ENCODE results near the gene MYH3. TPM values are rescaled to one million over a fixed set of nuclear protein-coding genes. Genes with fewer than 3 reads are reported as not detected.

MYH3 gene
- total RNA-seq, 1 donor from 2014 or later = 2.8 TPM

GRCh38 chr17:10608244-10608643 lies 48.9 kb downstream of the MYH3 start:
- Histone ChIP-seq H3K4me1 (peaks cover 2% of the 10 kb centered on the region), H3K27ac (no peak overlapping the region), H3K4me3 (no peak overlapping the region), H3K36me3 (no peaks in the 10 kb centered on the region), H3K9me3 (no peaks in the 10 kb centered on the region), H3K27me3 (no peaks in the 10 kb centered on the region)
- TF ChIP-seq, protein P1, sequence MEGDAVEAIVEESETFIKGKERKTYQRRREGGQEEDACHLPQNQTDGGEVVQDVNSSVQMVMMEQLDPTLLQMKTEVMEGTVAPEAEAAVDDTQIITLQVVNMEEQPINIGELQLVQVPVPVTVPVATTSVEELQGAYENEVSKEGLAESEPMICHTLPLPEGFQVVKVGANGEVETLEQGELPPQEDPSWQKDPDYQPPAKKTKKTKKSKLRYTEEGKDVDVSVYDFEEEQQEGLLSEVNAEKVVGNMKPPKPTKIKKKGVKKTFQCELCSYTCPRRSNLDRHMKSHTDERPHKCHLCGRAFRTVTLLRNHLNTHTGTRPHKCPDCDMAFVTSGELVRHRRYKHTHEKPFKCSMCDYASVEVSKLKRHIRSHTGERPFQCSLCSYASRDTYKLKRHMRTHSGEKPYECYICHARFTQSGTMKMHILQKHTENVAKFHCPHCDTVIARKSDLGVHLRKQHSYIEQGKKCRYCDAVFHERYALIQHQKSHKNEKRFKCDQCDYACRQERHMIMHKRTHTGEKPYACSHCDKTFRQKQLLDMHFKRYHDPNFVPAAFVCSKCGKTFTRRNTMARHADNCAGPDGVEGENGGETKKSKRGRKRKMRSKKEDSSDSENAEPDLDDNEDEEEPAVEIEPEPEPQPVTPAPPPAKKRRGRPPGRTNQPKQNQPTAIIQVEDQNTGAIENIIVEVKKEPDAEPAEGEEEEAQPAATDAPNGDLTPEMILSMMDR (IDR thresholded peaks at IDR 0.05) = no peak
- ATAC-seq = no peak
- no peak for DNase-seq
- intact Hi-C loops (cut with DNase I) = no loop called here

DNA sequence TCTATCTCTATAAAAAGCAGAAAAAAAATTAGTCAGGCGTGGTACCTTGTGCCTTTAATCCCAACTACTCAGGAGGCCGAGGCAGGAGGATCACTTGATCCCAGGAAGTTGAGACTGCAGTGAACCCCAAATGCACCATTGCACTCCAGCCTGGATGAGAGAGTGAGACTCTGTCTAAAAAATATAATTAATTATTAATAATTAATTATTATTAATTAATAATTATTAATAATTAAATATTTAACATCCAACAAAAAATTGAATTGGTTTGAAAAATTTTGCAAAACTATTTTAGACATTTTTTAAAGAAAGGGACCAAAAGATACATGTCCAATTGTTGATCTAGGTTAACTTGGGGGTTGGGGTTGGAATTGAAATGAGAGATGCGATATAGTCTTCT lies 51.0 kb downstream of the MYH3 start:
- Histone ChIP-seq H3K4me3 (no peak overlapping the region), H3K27ac (no peak overlapping the region), H3K36me3 (no peaks in the 10 kb centered on the region), H3K9me3 (no peaks in the 10 kb centered on the region), H3K27me3 (no peaks in the 10 kb centered on the region), H3K4me1 (no peaks in the 10 kb centered on the region)
- TF ChIP-seq, protein P1 (IDR thresholded peaks at IDR 0.05) = no peak
- intact Hi-C loops (cut with DNase I) = no loop called here
- no peak for DNase-seq
- ATAC-seq = no peak

DNA sequence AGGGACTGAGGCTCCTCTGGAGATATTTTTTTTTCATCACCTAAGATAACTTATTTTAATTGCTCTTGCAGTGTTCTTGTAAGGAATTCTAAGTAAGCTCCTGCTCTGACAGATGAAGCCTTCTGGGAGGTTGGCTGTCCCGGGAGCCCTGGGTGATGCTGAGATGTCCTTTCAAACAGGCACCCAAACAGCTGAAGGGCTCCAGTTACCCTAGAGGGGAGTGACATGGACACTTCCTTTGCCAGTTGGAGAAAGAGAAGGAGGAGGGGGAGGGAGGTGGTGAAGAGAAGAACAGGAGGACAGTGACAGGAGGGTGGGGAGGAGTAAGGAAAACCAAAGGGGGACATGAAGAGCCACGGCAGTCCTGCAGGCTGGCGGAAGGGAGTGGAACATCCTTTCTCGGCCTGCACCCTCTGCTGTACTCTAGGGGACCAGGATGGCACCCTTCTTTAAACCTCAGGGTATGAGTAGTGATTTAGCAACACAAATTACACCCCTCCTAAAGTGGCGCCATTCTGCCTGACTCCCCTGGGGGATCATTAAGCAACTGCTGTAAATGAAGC lies 51.8 kb downstream of the MYH3 start:
- DNase-seq (no peak), ATAC-seq (no peak)
- intact Hi-C loops (cut with DNase I) = no loop called here
- no peaks in the 10 kb centered on the region for H3K9me3 ChIP-seq
- no peak overlapping the region for H3K27ac ChIP-seq
- no peaks in the 10 kb centered on the region for H3K27me3 ChIP-seq
- H3K4me1 ChIP-seq = no peaks in the 10 kb centered on the region
- no peak overlapping the region for H3K4me3 ChIP-seq
- no peaks in the 10 kb centered on the region for H3K36me3 ChIP-seq
- TF ChIP-seq, protein P1 (IDR thresholded peaks at IDR 0.05) = no peak

DNA sequence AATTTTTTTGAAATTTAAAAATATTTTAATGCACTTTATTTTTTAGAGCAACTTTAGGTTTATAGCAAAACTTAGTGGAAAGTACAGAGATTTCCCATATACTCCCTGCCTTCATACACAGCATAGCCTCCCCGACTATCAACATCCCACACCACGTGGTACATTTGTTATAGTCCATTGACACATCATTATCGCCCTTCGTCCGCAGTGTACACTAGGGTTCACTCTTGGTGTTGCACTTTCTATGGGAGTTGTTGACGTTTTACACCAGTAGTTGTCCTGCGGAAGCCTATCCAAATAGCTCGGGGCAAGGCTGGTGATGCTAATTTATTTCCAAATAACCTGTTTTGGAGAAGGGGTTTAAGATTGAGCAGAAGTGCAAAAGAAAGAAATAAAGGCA lies 52.6 kb downstream of the MYH3 start:
- TF ChIP-seq, protein P1 (IDR thresholded peaks at IDR 0.05) = no peak
- intact Hi-C loops (cut with DNase I) = no loop called here
- no peak for ATAC-seq
- no peak overlapping the region for H3K27ac ChIP-seq
- H3K36me3 ChIP-seq = no peaks in the 10 kb centered on the region
- no peaks in the 10 kb centered on the region for H3K9me3 ChIP-seq
- H3K27me3 ChIP-seq = no peaks in the 10 kb centered on the region
- H3K4me3 ChIP-seq = no peak overlapping the region
- no peaks in the 10 kb centered on the region for H3K4me1 ChIP-seq
- DNase-seq = no peak

DNA sequence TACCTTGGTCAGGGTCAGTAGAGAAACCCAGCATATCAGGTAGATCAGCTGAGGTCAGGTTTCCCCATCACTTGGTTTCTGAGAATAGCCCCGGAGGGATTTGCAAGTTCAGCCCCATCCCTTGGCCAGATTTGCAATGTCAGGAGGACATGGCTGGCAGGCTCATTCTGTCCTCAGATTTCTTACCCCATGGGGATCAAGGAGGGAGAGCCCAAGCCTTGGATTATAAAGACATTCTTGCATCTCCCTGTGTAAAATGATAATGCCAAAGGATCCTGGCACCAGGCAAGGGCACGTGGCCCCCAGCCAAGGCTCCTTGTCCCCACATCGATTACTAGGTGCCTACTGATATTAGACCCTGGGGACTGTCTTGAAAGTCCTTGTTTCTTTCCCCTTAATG lies 53.2 kb downstream of the MYH3 start:
- Histone ChIP-seq H3K4me3 (no peak overlapping the region), H3K4me1 (no peaks in the 10 kb centered on the region), H3K9me3 (no peaks in the 10 kb centered on the region), H3K36me3 (no peaks in the 10 kb centered on the region), H3K27ac (no peak overlapping the region), H3K27me3 (no peaks in the 10 kb centered on the region)
- no peak for ATAC-seq
- DNase-seq = no peak
- TF ChIP-seq, protein P1 (IDR thresholded peaks at IDR 0.05) = no peak
- intact Hi-C loops (cut with DNase I) = no loop called here

DNA sequence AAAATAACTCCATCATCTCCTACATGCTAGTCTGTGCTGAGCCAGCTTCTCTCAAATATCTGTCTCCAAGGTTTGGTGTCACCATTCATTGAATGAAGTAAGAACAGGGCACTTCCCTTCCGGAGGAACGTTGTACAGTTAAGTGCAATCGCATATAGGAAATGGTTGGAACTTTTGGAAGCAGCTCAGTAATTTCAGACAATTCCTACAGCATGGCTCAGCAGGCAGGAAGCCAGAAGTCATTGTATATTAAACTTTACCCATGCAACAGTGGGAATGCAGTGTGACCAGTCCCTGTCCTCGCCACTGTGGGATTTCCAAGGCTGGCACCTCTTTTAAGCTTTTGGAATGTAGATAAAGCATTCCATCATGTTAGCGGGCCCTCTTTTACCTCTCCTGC lies 56.5 kb downstream of the MYH3 start:
- intact Hi-C loops (cut with DNase I) = no loop called here
- Histone ChIP-seq H3K27me3 (no peaks in the 10 kb centered on the region), H3K4me1 (no peaks in the 10 kb centered on the region), H3K4me3 (no peak overlapping the region), H3K27ac (no peak overlapping the region), H3K36me3 (no peaks in the 10 kb centered on the region), H3K9me3 (no peaks in the 10 kb centered on the region)
- DNase-seq (no peak), ATAC-seq (no peak)
- TF ChIP-seq, protein P1 (IDR thresholded peaks at IDR 0.05) = no peak

Data from upper lobe of right lung (tissue), 1 donor.